UCSD-AML1 (cell line): ENCODE results near the gene AZU1.
A peak's percentile ranks its signal among the peaks of the same experiment; 100 is the strongest.
"Not testable (repeated sequence)": the region's sequence is repeated elsewhere in the genome, so short reads cannot be mapped to it uniquely, and the experiment has no call there.

Experiments used
- DNase-seq: peaks from one replicate; lab custom pipeline; 2025; ENCODE audit not compliant: unreplicated experiment; lab: John Stamatoyannopoulos, UW

Gene AZU1

DNA sequence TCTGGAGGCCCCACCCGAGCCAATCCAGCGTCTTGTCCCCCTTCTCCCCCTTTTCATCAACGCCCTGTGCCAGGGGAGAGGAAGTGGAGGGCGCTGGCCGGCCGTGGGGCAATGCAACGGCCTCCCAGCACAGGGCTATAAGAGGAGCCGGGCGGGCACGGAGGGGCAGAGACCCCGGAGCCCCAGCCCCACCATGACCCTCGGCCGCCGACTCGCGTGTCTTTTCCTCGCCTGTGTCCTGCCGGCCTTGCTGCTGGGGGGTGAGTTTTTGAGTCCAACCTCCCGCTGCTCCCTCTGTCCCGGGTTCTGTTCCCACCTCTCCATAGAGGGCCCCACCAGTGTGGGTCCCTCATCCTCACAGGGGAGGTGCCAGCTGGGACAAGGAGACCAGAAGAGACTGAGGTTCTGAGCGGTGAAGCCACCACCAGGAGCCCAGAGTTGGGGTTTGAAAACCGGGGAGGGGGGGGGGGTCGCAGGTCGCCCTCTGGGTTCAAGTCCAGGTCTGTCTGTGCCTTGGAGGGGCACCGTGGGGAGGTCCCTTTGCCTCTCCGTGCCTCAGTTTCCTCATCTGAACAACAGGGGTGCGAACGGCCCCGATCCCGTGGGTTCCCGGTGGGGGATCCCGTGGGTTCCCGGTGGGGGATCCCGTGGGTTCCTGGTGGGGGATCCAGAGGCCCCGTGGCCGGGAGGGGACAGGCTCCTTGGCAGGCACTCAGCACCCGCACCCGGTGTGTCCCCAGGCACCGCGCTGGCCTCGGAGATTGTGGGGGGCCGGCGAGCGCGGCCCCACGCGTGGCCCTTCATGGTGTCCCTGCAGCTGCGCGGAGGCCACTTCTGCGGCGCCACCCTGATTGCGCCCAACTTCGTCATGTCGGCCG lies 24.7 kb downstream of the AZU1 start, which contains the start of gene ELANE:
Gene ELANE, plus strand, starts transcription at position 168 of the 878 bp plus-strand sequence. Its CDS starts 26 bp downstream, at position 194.
- no peak for DNase-seq

DNA sequence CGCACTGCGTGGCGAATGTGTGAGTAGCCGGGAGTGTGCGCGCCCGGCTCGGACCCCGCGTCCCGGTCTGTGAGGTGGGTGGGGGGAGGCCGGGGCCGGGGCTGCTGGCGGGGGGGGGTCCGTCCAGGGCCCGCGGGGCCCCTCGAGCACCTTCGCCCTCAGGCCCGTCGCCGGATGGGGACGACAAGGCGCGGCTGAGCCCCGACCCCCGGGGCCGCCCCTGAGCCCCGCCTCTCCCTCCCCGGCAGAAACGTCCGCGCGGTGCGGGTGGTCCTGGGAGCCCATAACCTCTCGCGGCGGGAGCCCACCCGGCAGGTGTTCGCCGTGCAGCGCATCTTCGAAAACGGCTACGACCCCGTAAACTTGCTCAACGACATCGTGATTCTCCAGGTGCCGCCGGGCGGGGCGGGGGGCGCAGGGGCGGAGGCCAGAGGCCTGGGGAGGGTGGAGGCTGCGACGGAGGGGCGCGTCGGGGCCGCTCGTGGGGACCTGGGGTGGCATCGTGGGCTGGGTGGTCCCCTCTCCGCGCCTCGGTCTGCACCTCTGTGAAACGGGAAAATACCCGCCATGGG lies 25.5 kb downstream of the AZU1 start:
- no peak for DNase-seq

DNA sequence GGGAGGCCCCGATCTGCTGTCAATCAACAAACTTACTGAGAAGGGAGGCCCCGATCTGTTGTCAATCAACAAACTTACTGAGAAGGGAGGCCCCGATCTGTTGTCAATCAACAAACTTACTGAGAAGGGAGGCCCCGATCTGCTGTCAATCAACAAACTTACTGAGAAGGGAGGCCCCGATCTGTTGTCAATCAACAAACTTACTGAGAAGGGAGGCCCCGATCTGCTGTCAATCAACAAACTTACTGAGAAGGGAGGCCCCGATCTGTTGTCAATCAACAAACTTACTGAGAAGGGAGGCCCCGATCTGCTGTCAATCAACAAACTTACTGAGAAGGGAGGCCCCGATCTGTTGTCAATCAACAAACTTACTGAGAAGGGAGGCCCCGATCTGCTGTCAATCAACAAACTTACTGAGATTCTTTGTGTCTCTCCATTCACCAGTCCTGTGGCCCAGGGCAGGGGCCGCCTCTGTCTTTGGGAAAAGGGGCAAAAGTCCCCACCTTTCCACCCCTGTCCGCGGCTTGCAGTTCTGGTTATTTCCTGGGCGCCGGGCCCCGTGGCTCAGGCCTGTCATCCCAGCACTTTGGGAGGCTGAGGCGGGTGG lies 26.1 kb downstream of the AZU1 start:
- DNase-seq = not testable (repeated sequence)

DNA sequence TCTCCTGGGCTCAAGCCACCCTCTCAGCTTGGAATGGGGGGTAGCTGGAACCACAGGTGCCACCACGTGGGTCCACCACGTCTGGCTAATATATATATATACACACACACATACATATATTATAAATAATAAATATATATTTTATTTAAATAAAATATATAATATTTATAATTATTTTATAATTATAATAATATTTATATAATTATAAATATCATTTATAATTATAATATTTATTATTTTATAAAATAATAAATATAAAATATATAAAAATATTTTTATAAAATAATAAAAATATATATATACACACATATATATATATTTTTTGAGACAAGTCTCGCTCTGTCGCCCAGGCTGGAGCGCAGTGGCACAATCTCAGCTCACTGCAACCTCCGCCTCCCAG lies 26.9 kb downstream of the AZU1 start:
- DNase-seq = no peak

DNA sequence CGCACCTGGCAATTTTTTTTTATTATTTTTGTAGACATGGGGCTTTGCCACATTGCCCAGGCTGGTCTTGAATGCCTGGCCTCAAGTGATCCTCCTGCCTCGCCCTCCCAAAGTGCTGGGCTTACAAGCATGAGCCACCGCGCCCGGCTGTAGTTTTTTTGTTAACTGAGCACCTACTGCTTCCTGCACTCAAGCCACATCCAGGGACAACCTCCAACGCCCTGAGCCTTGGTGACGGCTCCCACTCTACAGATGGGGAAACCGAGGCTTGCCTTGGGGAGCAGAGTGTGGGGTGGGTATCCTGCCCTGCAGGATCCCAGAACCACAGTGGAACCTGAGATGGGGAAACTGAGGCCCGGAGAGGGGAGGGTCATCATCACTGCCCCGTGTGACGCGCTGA lies 27.5 kb downstream of the AZU1 start:
- no peak for DNase-seq

DNA sequence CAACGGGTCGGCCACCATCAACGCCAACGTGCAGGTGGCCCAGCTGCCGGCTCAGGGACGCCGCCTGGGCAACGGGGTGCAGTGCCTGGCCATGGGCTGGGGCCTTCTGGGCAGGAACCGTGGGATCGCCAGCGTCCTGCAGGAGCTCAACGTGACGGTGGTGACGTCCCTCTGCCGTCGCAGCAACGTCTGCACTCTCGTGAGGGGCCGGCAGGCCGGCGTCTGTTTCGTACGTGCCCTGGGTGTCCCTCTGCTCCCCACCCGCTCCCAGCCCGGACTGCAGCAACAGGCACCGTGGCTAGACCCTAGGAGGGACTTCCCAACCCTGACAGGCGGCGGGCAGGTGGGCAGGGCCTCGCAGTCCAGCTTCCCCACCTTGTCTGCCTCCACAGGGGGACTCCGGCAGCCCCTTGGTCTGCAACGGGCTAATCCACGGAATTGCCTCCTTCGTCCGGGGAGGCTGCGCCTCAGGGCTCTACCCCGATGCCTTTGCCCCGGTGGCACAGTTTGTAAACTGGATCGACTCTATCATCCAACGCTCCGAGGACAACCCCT lies 28.0 kb downstream of the AZU1 start:
- no peak for DNase-seq

DNA sequence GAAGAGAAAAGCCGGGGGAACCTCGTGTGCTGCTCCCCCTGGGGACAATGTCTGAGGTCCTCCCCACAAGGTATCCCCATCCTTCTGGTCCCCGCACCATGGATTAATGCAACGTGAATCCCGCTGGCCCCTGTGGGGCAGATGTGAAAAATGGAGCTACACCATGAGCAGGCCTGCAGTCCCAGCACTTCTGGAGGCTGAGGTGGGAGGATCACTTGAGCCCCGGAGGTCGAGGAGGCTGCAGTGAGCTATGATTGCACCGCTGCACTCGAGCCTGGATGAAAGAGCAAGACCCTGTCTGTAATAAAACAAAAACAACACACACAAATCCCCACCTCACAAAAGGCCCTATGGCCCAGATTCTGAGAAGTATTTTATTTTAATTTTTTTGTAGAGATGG lies 30.6 kb downstream of the AZU1 start:
- DNase-seq = no peak

DNA sequence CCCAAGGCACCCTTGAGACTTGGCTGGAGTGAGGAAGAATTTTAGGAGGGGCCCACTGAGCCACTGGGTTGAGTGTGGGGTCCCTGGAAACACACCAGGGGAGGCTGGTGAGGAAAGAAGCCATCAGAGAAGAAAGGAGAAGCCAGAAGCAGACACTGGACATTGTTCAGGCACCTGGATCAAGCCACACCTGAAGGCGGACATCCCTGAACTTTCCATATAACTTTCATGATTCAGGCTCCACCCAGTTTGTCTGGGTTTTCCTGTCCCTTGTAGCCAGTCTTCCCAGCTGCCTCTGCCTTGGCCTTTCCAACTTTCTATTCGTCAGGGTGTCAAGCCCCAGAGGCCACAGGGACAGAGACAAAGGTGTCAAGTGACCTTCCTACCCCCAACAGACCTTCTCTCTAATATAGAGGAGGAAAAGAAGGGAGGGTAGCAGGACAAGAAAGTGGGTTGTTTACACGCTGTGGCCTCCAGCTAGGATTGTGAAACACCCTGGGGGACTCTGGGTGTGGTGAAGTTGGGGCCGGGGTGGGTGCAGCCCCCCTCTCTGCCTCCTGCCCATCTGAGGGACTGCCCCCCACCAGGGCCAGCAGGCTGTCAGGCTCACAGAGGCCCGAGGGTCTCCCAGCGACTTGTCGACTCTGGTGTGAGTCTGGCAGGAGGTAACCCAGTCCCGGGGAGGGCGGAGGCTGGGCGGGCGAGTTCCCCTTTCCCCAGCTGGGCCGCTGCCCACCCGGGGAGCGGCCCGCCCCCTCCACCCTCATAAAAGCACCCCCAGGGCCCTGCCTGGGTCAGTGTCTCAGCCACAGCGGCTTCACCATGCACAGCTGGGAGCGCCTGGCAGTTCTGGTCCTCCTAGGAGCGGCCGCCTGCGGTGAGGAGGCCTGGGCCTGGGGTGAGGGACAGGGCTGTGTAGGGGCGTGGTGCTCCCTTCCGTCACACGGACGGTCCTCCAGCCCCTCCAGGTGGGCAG lies 31.5 kb downstream of the AZU1 start, which contains the start of gene CFD:
Gene CFD, plus strand, starts transcription at position 797 of the 976 bp plus-strand sequence. Its CDS starts 26 bp downstream, at position 823.
- no peak for DNase-seq

DNA sequence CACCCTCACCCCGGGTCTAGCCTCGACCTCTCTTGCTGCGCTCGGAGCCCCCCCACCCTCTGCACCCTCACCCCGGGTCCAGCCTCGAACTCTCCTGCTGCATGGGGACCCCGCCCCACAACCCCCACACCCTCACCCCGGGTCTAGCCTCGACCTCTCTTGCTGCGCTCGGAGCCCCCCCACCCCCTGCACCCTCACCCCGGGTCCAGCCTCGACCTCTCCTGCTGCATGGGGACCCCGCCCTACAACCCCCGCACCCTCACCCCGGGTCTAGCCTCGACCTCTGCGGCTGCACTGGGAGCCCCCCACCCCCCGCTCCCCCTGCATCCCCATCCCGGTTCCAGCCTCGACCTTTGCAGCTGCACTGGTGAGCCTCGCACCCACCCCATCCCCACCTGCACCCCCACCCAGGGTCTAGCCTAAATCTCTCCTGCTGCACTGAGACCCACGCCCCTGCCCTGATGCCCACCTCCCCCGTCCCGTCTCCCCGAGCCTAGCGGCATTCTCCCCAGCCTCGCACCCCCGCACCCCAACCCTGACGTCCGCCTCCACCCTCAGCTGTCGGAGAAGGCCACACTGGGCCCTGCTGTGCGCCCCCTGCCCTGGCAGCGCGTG lies 33.6 kb downstream of the AZU1 start:
- DNase-seq = no peak

DNA sequence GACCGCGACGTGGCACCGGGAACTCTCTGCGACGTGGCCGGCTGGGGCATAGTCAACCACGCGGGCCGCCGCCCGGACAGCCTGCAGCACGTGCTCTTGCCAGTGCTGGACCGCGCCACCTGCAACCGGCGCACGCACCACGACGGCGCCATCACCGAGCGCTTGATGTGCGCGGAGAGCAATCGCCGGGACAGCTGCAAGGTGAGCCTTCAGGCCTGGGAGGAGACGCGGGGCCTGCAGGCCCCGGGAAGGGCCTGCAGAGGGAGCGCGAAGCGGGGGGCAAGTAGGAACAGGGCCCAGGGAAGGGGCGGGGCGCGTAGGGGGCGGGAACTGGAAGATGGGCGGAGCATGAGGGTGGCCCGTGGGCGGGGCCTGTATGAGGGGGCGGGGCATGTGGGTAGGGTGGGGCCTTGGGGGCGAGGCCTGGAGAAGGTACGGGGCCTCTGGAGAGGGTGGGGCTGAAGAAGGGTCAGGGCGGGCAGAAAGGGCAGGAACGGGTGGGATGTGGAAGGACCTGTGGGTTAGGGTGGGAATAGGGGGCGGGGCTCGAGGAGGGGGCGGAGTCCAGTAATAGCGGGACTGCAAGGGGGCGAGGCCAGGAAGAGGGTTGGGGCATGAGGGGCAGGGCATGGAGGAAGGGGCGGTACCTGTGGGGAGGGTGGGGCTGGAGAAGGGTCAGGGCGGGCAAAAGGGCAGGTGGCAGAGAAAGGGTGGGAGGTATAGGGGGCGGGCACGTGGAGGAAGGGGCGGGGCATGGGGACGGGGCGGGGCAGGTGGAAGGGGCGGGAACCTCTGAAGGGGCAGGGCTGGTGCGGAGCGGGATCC lies 34.3 kb downstream of the AZU1 start:
- DNase-seq = peak; percentile 81

DNA sequence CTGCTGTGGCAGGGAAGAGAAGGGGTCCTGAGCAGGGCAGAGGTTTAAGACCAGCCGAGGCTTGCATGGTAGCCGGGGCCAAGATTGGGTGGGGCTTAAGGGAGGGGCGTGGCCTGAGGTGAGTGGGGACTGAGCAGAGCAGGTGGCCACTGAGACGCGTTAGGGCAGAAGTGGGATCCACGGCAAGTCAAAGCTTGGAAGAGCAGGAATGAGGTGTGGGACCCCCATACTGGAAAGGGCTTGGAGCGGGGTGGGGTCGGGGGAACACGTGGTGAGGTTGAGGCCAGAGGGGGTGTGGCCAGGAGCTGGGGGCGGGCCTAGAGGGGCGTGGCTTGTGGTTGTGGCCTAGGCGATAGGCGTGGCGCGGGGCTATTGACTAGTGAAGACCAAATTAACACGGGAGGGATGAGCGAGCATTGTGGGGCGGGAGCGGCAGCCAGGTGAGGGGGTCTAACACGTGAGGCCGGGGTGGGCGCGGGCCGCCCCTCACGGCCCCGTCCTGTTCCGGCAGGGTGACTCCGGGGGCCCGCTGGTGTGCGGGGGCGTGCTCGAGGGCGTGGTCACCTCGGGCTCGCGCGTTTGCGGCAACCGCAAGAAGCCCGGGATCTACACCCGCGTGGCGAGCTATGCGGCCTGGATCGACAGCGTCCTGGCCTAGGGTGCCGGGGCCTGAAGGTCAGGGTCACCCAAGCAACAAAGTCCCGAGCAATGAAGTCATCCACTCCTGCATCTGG lies 35.1 kb downstream of the AZU1 start:
- peak; percentile 50 for DNase-seq

DNA sequence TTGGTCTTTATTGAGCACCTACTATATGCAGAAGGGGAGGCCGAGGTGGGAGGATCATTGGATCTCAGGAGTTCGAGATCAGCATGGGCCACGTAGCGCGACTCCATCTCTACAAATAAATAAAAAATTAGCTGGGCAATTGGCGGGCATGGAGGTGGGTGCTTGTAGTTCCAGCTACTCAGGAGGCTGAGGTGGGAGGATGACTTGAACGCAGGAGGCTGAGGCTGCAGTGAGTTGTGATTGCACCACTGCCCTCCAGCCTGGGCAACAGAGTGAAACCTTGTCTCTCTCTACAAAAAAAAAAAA lies 35.6 kb downstream of the AZU1 start:
- DNase-seq = no peak

DNA sequence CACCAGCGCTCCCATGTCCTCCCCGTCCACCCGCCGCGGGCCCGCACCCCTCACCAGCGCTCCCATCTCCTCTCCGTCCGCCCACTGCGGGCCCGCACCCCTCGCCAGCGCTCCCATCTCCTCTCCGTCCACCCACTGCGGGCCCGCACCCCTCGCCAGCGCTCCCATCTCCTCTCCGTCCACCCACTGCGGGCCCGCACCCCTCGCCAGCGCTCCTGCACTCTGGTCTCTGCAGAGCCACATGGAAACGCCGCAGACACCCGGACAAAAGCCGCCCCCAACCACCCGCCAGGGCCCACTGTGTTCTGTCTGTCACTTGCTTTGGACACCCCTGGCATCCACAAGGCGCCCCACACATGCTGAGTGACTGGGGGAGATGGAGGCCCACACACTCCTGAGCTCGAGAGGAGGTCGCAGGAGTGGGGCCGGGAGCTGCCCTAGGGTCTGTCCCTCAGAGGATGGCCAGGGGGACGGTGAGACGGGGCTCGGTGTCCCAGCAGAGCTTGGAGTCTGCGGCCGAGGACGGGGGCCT lies 39.2 kb downstream of the AZU1 start:
- no peak for DNase-seq

DNA sequence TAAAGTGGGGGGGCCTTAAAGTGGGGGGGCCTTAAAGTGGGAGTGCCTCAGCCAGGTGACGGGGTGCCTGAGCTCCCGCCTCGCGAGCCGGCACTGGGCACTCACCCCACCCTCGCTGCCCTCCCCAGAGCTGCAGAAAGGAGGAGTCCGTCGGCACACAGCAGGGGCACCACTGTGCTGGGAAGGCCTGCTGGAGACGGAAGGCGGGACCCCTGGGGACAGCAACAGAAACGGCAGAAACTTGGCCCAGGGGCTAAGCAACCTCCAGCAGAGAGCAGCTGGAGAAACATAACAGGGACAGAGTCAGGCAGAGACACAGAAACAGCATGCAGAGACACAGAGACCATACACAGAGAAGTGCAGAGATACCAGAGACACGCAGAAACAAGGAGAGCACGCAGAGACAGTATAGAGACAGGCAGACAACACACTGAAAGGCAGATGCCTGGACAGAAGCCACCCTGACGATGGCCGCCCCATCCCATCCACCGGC lies 39.7 kb downstream of the AZU1 start:
- DNase-seq = no peak

DNA sequence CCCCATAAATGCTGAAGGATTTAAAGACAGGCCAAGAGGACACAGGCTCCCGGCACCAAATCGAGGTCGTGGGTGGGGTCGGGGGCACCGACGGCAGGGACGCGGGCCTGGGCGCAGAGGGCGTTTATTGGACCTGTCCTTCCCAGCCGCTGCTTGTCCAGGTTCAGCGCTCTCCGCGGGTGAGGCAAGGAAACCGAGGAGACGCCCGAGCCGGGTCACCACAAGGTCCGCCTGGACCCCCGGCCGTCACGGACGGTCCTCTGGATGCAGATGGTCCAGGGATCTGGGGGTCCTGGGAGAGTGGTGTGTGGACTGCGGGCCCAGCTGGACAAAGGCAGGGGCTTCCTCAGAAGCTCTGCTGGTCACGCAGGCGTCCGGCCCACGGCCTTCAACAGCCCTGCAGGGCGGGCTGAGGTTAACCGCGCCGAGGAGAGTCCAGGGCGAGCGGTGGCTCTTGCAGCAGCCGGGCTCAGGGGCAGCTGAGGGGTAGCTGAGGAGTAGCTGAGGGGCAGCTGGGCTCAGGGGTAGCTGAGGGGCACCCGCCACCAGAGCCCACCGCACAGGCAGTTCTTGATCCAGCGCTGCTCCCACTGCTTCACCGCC lies 40.3 kb downstream of the AZU1 start:
- no peak for DNase-seq

DNA sequence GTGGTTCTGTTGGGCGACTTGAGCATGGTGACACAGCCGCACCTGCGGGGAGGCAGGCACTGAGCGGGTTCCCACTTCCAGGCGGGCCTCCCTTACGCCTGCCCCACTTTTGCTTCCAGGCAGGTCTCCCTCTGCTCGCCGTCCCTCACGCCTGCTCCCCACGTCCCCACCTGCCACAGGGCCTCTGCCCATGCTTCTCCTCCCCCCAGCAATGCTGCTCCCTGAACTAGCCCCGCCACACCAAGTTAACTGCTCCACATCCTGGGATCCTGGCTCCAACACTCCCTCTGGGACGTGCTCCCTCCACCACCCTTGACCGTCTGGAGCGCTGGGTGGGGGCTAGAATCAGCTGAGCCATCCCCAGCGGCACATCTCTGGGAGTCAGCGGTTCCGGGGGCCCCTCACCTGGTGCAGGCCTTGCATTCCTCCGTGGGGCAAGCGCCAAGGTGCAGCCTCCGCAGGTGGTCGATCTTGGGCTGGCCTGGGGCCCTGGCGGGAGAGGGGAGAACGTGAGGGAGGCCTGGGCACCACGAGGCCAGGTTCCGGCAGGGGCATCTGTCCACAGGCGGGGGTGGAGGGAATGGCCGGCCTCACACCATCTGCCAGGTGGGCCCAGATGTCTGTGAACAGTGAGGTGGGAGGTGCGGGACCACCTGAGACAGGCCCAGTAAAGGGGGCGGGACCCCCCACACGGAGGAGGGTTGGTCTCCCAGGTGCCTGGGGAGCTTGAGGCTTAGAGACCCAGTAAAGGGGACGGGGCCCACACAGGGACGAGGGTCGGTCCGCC lies 41.0 kb downstream of the AZU1 start:
- DNase-seq = no peak
